ENCODE results near the gene STARD8.

DNA sequence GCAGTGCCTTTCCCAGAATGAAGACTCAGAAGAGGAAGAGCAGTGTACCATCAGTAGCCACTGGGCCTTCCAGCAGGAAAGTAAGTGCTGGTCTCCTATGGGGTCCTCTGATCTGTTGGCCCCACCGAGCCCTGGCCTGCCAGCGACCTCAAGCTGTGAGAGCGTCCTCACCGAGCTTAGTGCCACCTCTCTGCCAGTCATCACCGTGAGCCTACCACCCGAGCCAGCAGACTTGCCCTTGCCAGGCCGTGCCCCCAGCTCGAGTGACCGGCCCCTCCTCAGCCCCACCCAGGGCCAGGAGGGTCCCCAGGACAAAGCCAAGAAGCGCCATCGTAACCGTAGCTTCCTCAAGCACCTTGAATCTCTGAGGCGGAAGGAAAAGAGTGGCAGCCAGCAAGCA lies 69.7 kb downstream of the STARD8 start:
- no peak for TF ChIP-seq POLR2A (IDR thresholded peaks at IDR 0.05)
- TF ChIP-seq, protein P1, sequence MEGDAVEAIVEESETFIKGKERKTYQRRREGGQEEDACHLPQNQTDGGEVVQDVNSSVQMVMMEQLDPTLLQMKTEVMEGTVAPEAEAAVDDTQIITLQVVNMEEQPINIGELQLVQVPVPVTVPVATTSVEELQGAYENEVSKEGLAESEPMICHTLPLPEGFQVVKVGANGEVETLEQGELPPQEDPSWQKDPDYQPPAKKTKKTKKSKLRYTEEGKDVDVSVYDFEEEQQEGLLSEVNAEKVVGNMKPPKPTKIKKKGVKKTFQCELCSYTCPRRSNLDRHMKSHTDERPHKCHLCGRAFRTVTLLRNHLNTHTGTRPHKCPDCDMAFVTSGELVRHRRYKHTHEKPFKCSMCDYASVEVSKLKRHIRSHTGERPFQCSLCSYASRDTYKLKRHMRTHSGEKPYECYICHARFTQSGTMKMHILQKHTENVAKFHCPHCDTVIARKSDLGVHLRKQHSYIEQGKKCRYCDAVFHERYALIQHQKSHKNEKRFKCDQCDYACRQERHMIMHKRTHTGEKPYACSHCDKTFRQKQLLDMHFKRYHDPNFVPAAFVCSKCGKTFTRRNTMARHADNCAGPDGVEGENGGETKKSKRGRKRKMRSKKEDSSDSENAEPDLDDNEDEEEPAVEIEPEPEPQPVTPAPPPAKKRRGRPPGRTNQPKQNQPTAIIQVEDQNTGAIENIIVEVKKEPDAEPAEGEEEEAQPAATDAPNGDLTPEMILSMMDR (IDR thresholded peaks at IDR 0.05), result no peak
